B cell (primary cell): ENCODE results near the gene PPP1R14D. TPM values are rescaled to one million over a fixed set of nuclear protein-coding genes. Genes with fewer than 3 reads are reported as not detected.
A peak's percentile ranks its signal among the peaks of the same experiment; 100 is the strongest.

Experiments
- ATAC-seq: fragments of 200-7000 bp; cut with Tn5 transposase; one replicate; pipeline ENCODE4 v1.10.0; 2021; ENCODE audit warnings: low read depth, mild to moderate bottlenecking, moderate number of reproducible peaks, moderate library complexity
- CTCF ChIA-PET: fragments of 350-600 bp; sonication (Branson Sonifier 250); formaldehyde crosslinking; loops from one replicate; lab custom pipeline; 2021; ENCODE audit warnings: antibody characterized with exemption, inconsistent platforms; lab: Charles Lee
- POLR2A ChIA-PET: fragments of 350-600 bp; sonication (Branson Sonifier 250); formaldehyde crosslinking; loops from one replicate; lab custom pipeline; 2021; ENCODE audit warnings: antibody characterized with exemption; lab: Charles Lee
- DNase-seq: peaks from one replicate; pipeline ENCODE4 v3.0.0; 2013
- H2AFZ ChIP-seq: 2 replicates; pipeline ENCODE4 v1.6.1; 2012; ENCODE audit warnings: mild to moderate bottlenecking, low read depth, low read length; ENCODE audit not compliant: insufficient read depth, poor library complexity, severe bottlenecking
- H3K27ac ChIP-seq, 2 donors: 1 replicate in 1 of 2; 2 replicates in 1 of 2; pipeline ENCODE4 v1.5.1; 2012 to 2013; ENCODE audit warnings: low read length in 2 of 2, mild to moderate bottlenecking in 2 of 2, moderate library complexity in 1 of 2
- H3K27me3 ChIP-seq, 4 experiments: fragments of 200-600 bp in 1 of 4; sonication (generic) in 1 of 4; replicated peaks in 1 of 4; 1 replicate in 2 of 4; 2 replicates in 2 of 4; pipeline versions ENCODE4 v1.6.1 to v1.7.0; 2013 to 2016; ENCODE audit warnings: low read length in 3 of 4, mild to moderate bottlenecking in 2 of 4, mixed read lengths in 1 of 4, moderate library complexity in 1 of 4; ENCODE audit not compliant: insufficient read depth in 4 of 4, control insufficient read depth in 3 of 4; ENCODE audit errors: control extremely low read depth in 1 of 4
- H3K36me3 ChIP-seq, 2 experiments: replicated peaks in 1 of 2; 1 replicate in 1 of 2; 2 replicates in 1 of 2; pipeline versions ENCODE4 v1.6.1 to v1.7.1; 2013; ENCODE audit warnings: low read length in 1 of 2; ENCODE audit not compliant: insufficient read depth in 2 of 2, control insufficient read depth in 1 of 2; ENCODE audit errors: control extremely low read depth in 1 of 2, extremely low read depth in 1 of 2
- H3K4me1 ChIP-seq, 2 donors: fragments of 200-600 bp in 1 of 2; sonication (generic) in 1 of 2; 1 replicate in 1 of 2; 2 replicates in 1 of 2; pipeline versions ENCODE4 v1.5.1 to v1.6.1; 2013 to 2017; ENCODE audit warnings: low read length in 2 of 2; ENCODE audit not compliant: control insufficient read depth in 2 of 2, insufficient read depth in 2 of 2
- H3K4me2 ChIP-seq: replicated peaks from 2 replicates; pipeline ENCODE3; 2012; ENCODE audit warnings: mild to moderate bottlenecking, low read depth, low read length; ENCODE audit not compliant: poor library complexity, severe bottlenecking
- H3K4me3 ChIP-seq, 5 experiments: fragments of 200-600 bp in 1 of 5; sonication (generic) in 1 of 5; 1 replicate in 3 of 5; 2 replicates in 2 of 5; pipeline versions ENCODE4 v1.5.1 to v1.7.0; 2011 to 2016; ENCODE audit warnings: low read length in 4 of 5, mild to moderate bottlenecking in 4 of 5, low read depth in 2 of 5, control low read depth in 1 of 5, moderate library complexity in 1 of 5; ENCODE audit not compliant: insufficient read depth in 1 of 5; ENCODE audit errors: control extremely low read depth in 1 of 5, extremely low read depth in 1 of 5
- H3K79me2 ChIP-seq: fragments of 200-600 bp; sonication (generic); one replicate; pipeline ENCODE4 v1.6.0; 2016; ENCODE audit warnings: low read length; ENCODE audit not compliant: control insufficient read depth, insufficient read depth
- H3K9ac ChIP-seq: fragments of 200-600 bp; sonication (generic); 2 replicates; pipeline ENCODE4 v1.6.1; 2017; ENCODE audit warnings: mild to moderate bottlenecking, low read length, moderate library complexity
- H3K9me3 ChIP-seq, 3 donors: one replicate each; pipeline versions ENCODE4 v1.6.1 to v1.7.1; 2013; ENCODE audit warnings: low read length in 2 of 3; ENCODE audit not compliant: control insufficient read depth in 2 of 3, insufficient read depth in 1 of 3; ENCODE audit errors: control extremely low read depth in 1 of 3
- H4K20me1 ChIP-seq: 2 replicates; pipeline ENCODE4 v1.6.0; 2012; ENCODE audit warnings: mild to moderate bottlenecking, low read length; ENCODE audit not compliant: insufficient read depth, control insufficient read depth, poor library complexity, severe bottlenecking
- H3K27ac Mint-ChIP-seq: one replicate; pipeline ENCODE4 v1.8.0; 2021; ENCODE audit warnings: mixed read lengths
- H3K27me3 Mint-ChIP-seq: one replicate; pipeline ENCODE4 v1.8.0; 2021; ENCODE audit warnings: mixed read lengths
- H3K4me1 Mint-ChIP-seq: one replicate; pipeline ENCODE4 v1.8.0; 2021; ENCODE audit warnings: mixed read lengths
- H3K4me3 Mint-ChIP-seq: one replicate; pipeline ENCODE4 v1.8.0; 2021; ENCODE audit warnings: mixed read lengths
- H3K9me3 Mint-ChIP-seq: one replicate; pipeline ENCODE4 v1.8.0; 2022; ENCODE audit warnings: mixed read lengths; ENCODE audit not compliant: insufficient read depth
- EZH2 ChIP-seq: IDR thresholded peaks from 2 replicates; pipeline ENCODE4 v1.6.1; 2012; ENCODE audit warnings: borderline replicate concordance, low read depth, mild to moderate bottlenecking, moderate library complexity, low read length; ENCODE audit not compliant: insufficient read depth, poor library complexity, severe bottlenecking
- WGBS: methylation state at CpG from one replicate; pipeline ENCODE4 v1.1.5; 2013; ENCODE audit warnings: missing lambda C conversion rate; ENCODE audit not compliant: insufficient coverage; 5-methylcytosine and 5-hydroxymethylcytosine counted together
- intact Hi-C: fragments of 100-400 bp; cut with micrococcal nuclease; formaldehyde crosslinking; loops from one replicate; pipeline ENCODE4 v1.10.0; 2022
- polyA plus RNA-seq: library from polyadenylated mRNA; depleted of rRNA; stranded (reverse); fragments of >200 nt; gene quantifications from 2 replicates; pipeline ENCODE4 v1.2.3, GENCODE V29; 2012
- total RNA-seq, 2 donors: library from RNA; stranded (reverse); fragments of 120-200 nt in 1 of 2; gene quantifications; 1 replicate in 1 of 2; 2 replicates in 1 of 2; pipeline versions ENCODE4 v1.2.3 to v1.2.4, GENCODE V29; 2013 to 2022
- TF ChIP-seq, protein P1 (sequence below): fragments of 200-600 bp; IDR thresholded peaks from one replicate; pipeline ENCODE4 v1.8.0; 2022; ENCODE audit warnings: antibody characterized with exemption, mild to moderate bottlenecking

PPP1R14D gene
- total and polyA plus RNA-seq, 2 donors (not counting 1 experiment from before 2014, with no cell fraction given): 0.19 TPM; not detected in 1

DNA sequence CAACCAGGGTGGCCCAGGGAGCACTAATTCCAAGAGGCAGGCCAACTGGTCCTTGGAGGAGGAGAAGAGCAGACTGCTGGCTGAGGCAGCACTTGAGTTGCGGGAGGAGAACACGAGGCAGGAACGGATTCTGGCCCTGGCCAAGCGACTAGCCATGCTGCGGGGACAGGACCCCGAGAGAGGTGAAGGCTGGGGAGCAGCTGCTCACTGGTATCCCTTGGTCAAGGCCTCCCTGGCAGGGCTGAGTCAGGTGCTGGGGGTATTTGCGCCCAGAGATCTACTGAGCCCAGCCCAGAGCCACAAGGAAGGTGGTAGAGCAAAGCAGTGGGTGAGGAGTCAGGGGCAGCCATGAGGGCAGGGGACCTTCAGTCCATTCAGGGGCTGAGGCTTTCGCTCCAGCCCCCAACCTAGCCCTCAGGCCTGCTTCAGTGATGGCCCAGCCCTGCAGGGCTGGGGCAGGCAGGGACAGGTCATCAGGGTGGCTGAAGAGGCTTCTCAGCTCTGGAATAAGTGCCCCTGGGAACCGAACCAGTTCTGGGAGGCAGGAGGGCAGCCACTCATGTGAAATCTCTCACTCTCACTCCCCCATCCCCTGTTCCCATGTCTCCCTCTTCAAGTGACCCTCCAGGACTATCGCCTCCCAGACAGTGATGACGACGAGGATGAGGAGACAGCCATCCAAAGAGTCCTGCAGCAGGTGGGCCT, 15.6 kb downstream of the PPP1R14D start:
- DNase-seq (no peak), ATAC-seq (no peak)
- Histone ChIP-seq H3K4me2 (no peak overlapping the region), H2AFZ (no peak overlapping the region), H3K9ac (no peak overlapping the region), H4K20me1 (no peaks in the 10 kb centered on the region), H3K27me3 (no peaks in the 10 kb centered on the region), H3K9me3 (no peaks in the 10 kb centered on the region), H3K4me3 (no peak overlapping the region), H3K36me3 (peaks cover 0 to 44% of the 10 kb centered on the region in 2 experiments), H3K4me1 (peaks cover 5 to 8% of the 10 kb centered on the region in 2 donors), H3K79me2 (peaks cover 13% of the 10 kb centered on the region), H3K27ac (no peak overlapping the region)
- H3K27me3 Mint-ChIP-seq: no peaks in the 10 kb centered on the region
- H3K27ac Mint-ChIP-seq: no peak overlapping the region
- 95% methylated on average over 11 of the region's 12 CpGs for WGBS
- H3K4me3 Mint-ChIP-seq: no peak overlapping the region
- H3K4me1 Mint-ChIP-seq: peaks cover 8% of the 10 kb centered on the region
- H3K9me3 Mint-ChIP-seq: no peaks in the 10 kb centered on the region
- intact Hi-C loops: no loop called here
- ChIA-PET CTCF (interaction anchor here (1.9 kb wide), 1 partner anchor 45 kb away, joined by 6 read pairs; no protein-coding TSS in a partner anchor), POLR2A (interaction anchor here (0.7 kb wide), 2 partner anchors 255 to 356 kb away, joined by 3 read pairs; no protein-coding TSS in a partner anchor)
- TF ChIP-seq, protein P1, sequence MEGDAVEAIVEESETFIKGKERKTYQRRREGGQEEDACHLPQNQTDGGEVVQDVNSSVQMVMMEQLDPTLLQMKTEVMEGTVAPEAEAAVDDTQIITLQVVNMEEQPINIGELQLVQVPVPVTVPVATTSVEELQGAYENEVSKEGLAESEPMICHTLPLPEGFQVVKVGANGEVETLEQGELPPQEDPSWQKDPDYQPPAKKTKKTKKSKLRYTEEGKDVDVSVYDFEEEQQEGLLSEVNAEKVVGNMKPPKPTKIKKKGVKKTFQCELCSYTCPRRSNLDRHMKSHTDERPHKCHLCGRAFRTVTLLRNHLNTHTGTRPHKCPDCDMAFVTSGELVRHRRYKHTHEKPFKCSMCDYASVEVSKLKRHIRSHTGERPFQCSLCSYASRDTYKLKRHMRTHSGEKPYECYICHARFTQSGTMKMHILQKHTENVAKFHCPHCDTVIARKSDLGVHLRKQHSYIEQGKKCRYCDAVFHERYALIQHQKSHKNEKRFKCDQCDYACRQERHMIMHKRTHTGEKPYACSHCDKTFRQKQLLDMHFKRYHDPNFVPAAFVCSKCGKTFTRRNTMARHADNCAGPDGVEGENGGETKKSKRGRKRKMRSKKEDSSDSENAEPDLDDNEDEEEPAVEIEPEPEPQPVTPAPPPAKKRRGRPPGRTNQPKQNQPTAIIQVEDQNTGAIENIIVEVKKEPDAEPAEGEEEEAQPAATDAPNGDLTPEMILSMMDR: no peak
- TF ChIP-seq EZH2: no peak

DNA sequence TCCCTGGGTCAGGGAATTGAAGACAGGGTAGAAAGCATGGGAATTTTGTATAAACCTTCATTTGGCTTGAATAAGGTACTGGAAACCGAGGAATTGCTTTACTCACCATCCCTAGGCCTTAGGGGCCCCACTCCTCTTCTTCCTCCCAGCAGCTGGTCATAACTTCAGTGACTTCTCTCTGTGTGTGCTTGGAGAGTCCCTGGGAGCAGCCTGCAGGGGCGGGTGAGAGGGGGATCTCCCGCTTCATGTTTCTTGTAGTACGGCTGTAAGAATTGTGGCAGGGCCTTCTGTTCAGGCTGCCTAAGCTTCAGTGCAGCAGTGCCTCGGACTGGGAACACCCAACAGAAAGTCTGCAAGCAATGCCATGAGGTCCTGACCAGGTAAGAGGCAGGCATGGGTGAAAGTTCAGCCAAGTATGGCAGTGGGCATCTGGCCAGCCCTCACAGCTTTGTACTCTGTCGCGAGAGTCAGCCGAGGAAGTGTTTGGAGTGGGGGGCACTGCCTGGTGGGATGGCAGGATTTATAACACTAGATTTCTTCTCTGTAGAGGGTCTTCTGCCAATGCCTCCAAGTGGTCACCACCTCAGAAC, 19.6 kb downstream of the PPP1R14D start:
- Mint-ChIP-seq H3K4me3 (peak overlapping the region; percentile 99), H3K27me3 (no peaks in the 10 kb centered on the region), H3K27ac (no peak overlapping the region), H3K9me3 (no peaks in the 10 kb centered on the region), H3K4me1 (peaks cover 22% of the 10 kb centered on the region)
- TF ChIP-seq, protein P1: no peak
- TF ChIP-seq EZH2: no peak
- Histone ChIP-seq H4K20me1 (no peaks in the 10 kb centered on the region), H3K27me3 (no peaks in the 10 kb centered on the region), H3K4me2 (no peak overlapping the region), H3K79me2 (peaks cover 42% of the 10 kb centered on the region), H3K27ac (no peak overlapping the region), H2AFZ (no peak overlapping the region), H3K4me1 (peaks cover 12 to 18% of the 10 kb centered on the region in 2 donors), H3K4me3 (no peak overlapping the region), H3K9ac (no peak overlapping the region), H3K36me3 (peaks cover 0 to 27% of the 10 kb centered on the region in 2 experiments), H3K9me3 (no peaks in the 10 kb centered on the region)
- intact Hi-C loops: loop anchor here (5.0 kb wide), 1 partner anchor 608 kb away; the partner anchor contains the start of gene RTF1
- ATAC-seq: no peak
- ChIA-PET POLR2A (no interaction called here), CTCF (no interaction called here)
- no peak for DNase-seq
- WGBS: 75% methylated on average over 4 of the region's 8 CpGs
